Left forelimb (tissue), 1 donor: ENCODE measurements around the gene RTL1.

Experiments
- DNase-seq: peaks from one replicate; pipeline ENCODE4 v3.0.0-alpha.2; 2018; ENCODE audit warnings: low spot score

RTL1 gene

GRCh38 chr14:100882026-100882967 is 21.2 kb downstream of the RTL1 start:
- DNase-seq = no peak

- DNase-seq = no peak
Observed at GRCh38 chr14:100881211-100882025, 22.1 kb downstream of the RTL1 start.

GRCh38 chr14:100880271-100881101 is 23.0 kb downstream of the RTL1 start:
- DNase-seq = no peak

GRCh38 chr14:100879782-100880181 is 23.7 kb downstream of the RTL1 start:
- DNase-seq = no peak

- DNase-seq = no peak
Observed at GRCh38 chr14:100879194-100879593, 24.3 kb downstream of the RTL1 start.

- no peak for DNase-seq
Observed at GRCh38 chr14:100878271-100879146, 25.0 kb downstream of the RTL1 start.

GRCh38 chr14:100875861-100876590 is 27.5 kb downstream of the RTL1 start:
- DNase-seq = no peak

GRCh38 chr14:100875126-100875525 is 28.4 kb downstream of the RTL1 start:
- DNase-seq = no peak

- no peak for DNase-seq
Observed at GRCh38 chr14:100874411-100875091, 29.0 kb downstream of the RTL1 start.

- no peak for DNase-seq
Observed at GRCh38 chr14:100874051-100874410, 29.5 kb downstream of the RTL1 start.

- DNase-seq = no peak
Observed at GRCh38 chr14:100873096-100873482, 30.4 kb downstream of the RTL1 start.

GRCh38 chr14:100872259-100873095 is 31.0 kb downstream of the RTL1 start:
- no peak for DNase-seq

- DNase-seq = no peak
Observed at GRCh38 chr14:100871234-100872186, 32.0 kb downstream of the RTL1 start.

- no peak for DNase-seq
Observed at GRCh38 chr14:100868621-100869370, 34.7 kb downstream of the RTL1 start.

- no peak for DNase-seq
Observed at GRCh38 chr14:100867631-100868315, 35.7 kb downstream of the RTL1 start.
